Liver (tissue), 10 donors: ENCODE measurements around the gene CENPC. TPM values are rescaled to one million over a fixed set of nuclear protein-coding genes. Genes with fewer than 3 reads are reported as not detected.

Experiments
- DNase-seq: peaks from one replicate; pipeline ENCODE4 v3.0.0-alpha.2; 2017; ENCODE audit warnings: low spot score
- H3K27ac ChIP-seq, 2 donors: one replicate each; pipeline ENCODE4 v1.7.0; 2013; ENCODE audit warnings: inconsistent platforms in 2 of 2, low read length in 2 of 2, control low read depth in 1 of 2, low read depth in 1 of 2, mild to moderate bottlenecking in 1 of 2
- H3K27me3 ChIP-seq, 4 donors: one replicate each; pipeline versions ENCODE4 v1.6.1 to v1.7.0; 2013; ENCODE audit warnings: low read length in 3 of 4, inconsistent platforms in 1 of 4, mild to moderate bottlenecking in 1 of 4, moderate library complexity in 1 of 4; ENCODE audit not compliant: control insufficient read depth in 4 of 4, insufficient read depth in 4 of 4
- H3K36me3 ChIP-seq, 4 donors: one replicate each; pipeline versions ENCODE4 v1.6.1 to v1.7.0; 2013; ENCODE audit warnings: low read length in 3 of 4, mild to moderate bottlenecking in 3 of 4, low read depth in 1 of 4, moderate library complexity in 1 of 4; ENCODE audit not compliant: control insufficient read depth in 4 of 4, insufficient read depth in 3 of 4
- H3K4me1 ChIP-seq, 4 donors: one replicate each; pipeline versions ENCODE4 v1.6.1 to v1.7.0; 2013; ENCODE audit warnings: low read length in 3 of 4, mild to moderate bottlenecking in 3 of 4, moderate library complexity in 1 of 4; ENCODE audit not compliant: control insufficient read depth in 4 of 4, insufficient read depth in 4 of 4
- H3K4me3 ChIP-seq, 3 donors: one replicate each; pipeline versions ENCODE4 v1.6.1 to v1.7.0; 2013; ENCODE audit warnings: low read length in 3 of 3, control low read depth in 1 of 3, low read depth in 1 of 3, mild to moderate bottlenecking in 1 of 3
- H3K9ac ChIP-seq, 2 donors: one replicate each; pipeline ENCODE4 v1.7.0; 2013; ENCODE audit warnings: low read length in 2 of 2, mild to moderate bottlenecking in 2 of 2, moderate library complexity in 2 of 2, control low read depth in 1 of 2, low read depth in 1 of 2
- H3K9me3 ChIP-seq, 4 donors: one replicate each; pipeline versions ENCODE4 v1.6.1 to v1.7.0; 2013; ENCODE audit warnings: low read length in 3 of 4; ENCODE audit not compliant: control insufficient read depth in 4 of 4
- EGR1 ChIP-seq, 2 donors: IDR thresholded peaks; 2 replicates each; pipeline ENCODE4 v1.6.1; 2016 to 2018; ENCODE audit warnings: antibody characterized with exemption in 2 of 2, low read depth in 2 of 2
- FOXA2 ChIP-seq: IDR thresholded peaks from 2 replicates; pipeline ENCODE4 v1.6.1; 2016; ENCODE audit warnings: antibody characterized with exemption
- GABPA ChIP-seq, 2 donors: IDR thresholded peaks in 1 of 2; conservative IDR thresholded peaks in 1 of 2; 2 replicates each; pipeline ENCODE4 v1.6.1; 2016; ENCODE audit warnings: antibody characterized with exemption in 2 of 2, mild to moderate bottlenecking in 1 of 2, moderate library complexity in 1 of 2
- HNF4G ChIP-seq: IDR thresholded peaks from 2 replicates; pipeline ENCODE4 v1.6.1; 2016; ENCODE audit warnings: antibody characterized with exemption
- JUND ChIP-seq, 2 donors: IDR thresholded peaks; 2 replicates each; pipeline ENCODE4 v1.6.1; 2016; ENCODE audit warnings: antibody characterized with exemption in 2 of 2
- RAD21 ChIP-seq, 2 donors: IDR thresholded peaks; 2 replicates each; pipeline ENCODE4 v1.6.1; 2016; ENCODE audit warnings: antibody characterized with exemption in 2 of 2, mild to moderate bottlenecking in 2 of 2
- RXRA ChIP-seq, 2 donors: IDR thresholded peaks; 2 replicates each; pipeline ENCODE4 v1.6.1; 2017 to 2018; ENCODE audit warnings: antibody characterized with exemption in 2 of 2, mild to moderate bottlenecking in 1 of 2
- TAF1 ChIP-seq: conservative IDR thresholded peaks from 2 replicates; pipeline ENCODE4 v1.6.1; 2016; ENCODE audit warnings: antibody characterized with exemption, mild to moderate bottlenecking
- WGBS: extraction: QIAGEN DNeasy Blood & Tissue Kit; methylation state at CpG from one replicate; pipeline ENCODE4 v1.1.7; 2013; 5-methylcytosine and 5-hydroxymethylcytosine counted together
- polyA plus RNA-seq, 2 donors: library from polyadenylated mRNA; stranded (reverse) in 1 of 2; unstranded in 1 of 2; fragments of 200-250 nt in 1 of 2; fragments of >200 nt in 1 of 2; fragmentation: Nextera tagmentation in 1 of 2; extraction: Ambion mirVana in 1 of 2; gene quantifications; one replicate each; pipeline versions ENCODE4 v1.2.1 to v1.2.3, GENCODE V29; 2013 to 2015
- small RNA-seq: library from RNA; depleted of rRNA; stranded (forward); fragments of <200 nt; gene quantifications from one replicate; pipeline ENCODE3, GENCODE V24; 2014
- total RNA-seq, 2 donors: library from RNA; depleted of rRNA; stranded (reverse); fragments of >200 nt; gene quantifications; one replicate each; pipeline ENCODE4 v1.2.3, GENCODE V29; 2014
- TF ChIP-seq, protein P1 (sequence below): IDR thresholded peaks from 2 replicates; pipeline ENCODE4 v1.6.1; 2016; ENCODE audit warnings: antibody characterized with exemption, mild to moderate bottlenecking
- TF ChIP-seq, protein P2 (sequence below): IDR thresholded peaks from 2 replicates; pipeline ENCODE4 v1.6.1; 2016; ENCODE audit warnings: antibody characterized with exemption
- TF ChIP-seq, protein P3 (sequence below): IDR thresholded peaks from 2 replicates; pipeline ENCODE4 v1.6.1; 2016; ENCODE audit warnings: antibody characterized with exemption
- TF ChIP-seq, protein P4 (sequence below): IDR thresholded peaks from 2 replicates; pipeline ENCODE4 v1.6.1; 2016; ENCODE audit warnings: antibody characterized with exemption
- donor health status: healthy.
- donor health status: healthy.
- donor health status: healthy.
- donor health status: healthy.
- donor health status: healthy.

Gene CENPC
- total and polyA plus RNA-seq, 4 donors = 1.9 to 14.9 (median 9.6) TPM

DNA sequence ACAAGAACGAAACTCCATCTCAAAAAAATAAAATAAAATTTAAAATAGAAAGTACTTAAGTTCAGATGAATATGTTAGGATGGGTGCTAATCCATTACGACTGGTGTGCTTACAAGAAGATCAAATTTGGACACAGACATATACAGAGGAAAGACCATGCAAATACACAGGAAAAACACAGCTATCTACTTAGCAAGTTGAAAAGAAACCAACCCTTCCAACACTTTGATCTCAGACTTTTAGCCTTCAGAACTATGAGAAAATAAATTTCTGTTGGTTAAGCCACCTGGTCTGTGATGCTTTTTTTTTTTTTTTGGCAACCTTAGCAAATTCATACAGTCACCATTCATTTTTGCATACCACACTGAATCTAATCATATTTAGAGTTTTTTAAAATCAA lies 116.5 kb downstream of the CENPC start:
- 87% methylated on average over 2 of the region's 2 CpGs for WGBS
- H3K4me3 ChIP-seq = no peak overlapping the region

More for the DNA sequence above, 116.5 kb downstream of the CENPC start:
- H3K4me1 ChIP-seq = no peaks in the 10 kb centered on the region
- no peaks in the 10 kb centered on the region for H3K27me3 ChIP-seq
- TF ChIP-seq TAF1 (no peak), FOXA2 (no peak), EGR1 (IDR thresholded peaks at IDR 0.05; ENCODE audit: low read depth in 2 of 2) (no peak), RXRA (IDR thresholded peaks at IDR 0.05) (no peak), GABPA (IDR thresholded peaks at IDR 0.05 in 1 of 2, conservative IDR thresholded peaks at IDR 0.05 in 1 of 2) (no peak), RAD21 (IDR thresholded peaks at IDR 0.05) (no peak), JUND (IDR thresholded peaks at IDR 0.05) (no peak), HNF4G (no peak)
- TF ChIP-seq, protein P1, sequence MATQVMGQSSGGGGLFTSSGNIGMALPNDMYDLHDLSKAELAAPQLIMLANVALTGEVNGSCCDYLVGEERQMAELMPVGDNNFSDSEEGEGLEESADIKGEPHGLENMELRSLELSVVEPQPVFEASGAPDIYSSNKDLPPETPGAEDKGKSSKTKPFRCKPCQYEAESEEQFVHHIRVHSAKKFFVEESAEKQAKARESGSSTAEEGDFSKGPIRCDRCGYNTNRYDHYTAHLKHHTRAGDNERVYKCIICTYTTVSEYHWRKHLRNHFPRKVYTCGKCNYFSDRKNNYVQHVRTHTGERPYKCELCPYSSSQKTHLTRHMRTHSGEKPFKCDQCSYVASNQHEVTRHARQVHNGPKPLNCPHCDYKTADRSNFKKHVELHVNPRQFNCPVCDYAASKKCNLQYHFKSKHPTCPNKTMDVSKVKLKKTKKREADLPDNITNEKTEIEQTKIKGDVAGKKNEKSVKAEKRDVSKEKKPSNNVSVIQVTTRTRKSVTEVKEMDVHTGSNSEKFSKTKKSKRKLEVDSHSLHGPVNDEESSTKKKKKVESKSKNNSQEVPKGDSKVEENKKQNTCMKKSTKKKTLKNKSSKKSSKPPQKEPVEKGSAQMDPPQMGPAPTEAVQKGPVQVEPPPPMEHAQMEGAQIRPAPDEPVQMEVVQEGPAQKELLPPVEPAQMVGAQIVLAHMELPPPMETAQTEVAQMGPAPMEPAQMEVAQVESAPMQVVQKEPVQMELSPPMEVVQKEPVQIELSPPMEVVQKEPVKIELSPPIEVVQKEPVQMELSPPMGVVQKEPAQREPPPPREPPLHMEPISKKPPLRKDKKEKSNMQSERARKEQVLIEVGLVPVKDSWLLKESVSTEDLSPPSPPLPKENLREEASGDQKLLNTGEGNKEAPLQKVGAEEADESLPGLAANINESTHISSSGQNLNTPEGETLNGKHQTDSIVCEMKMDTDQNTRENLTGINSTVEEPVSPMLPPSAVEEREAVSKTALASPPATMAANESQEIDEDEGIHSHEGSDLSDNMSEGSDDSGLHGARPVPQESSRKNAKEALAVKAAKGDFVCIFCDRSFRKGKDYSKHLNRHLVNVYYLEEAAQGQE = no peak
- TF ChIP-seq, protein P2, sequence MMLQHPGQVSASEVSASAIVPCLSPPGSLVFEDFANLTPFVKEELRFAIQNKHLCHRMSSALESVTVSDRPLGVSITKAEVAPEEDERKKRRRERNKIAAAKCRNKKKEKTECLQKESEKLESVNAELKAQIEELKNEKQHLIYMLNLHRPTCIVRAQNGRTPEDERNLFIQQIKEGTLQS = no peak
- TF ChIP-seq, protein P3, sequence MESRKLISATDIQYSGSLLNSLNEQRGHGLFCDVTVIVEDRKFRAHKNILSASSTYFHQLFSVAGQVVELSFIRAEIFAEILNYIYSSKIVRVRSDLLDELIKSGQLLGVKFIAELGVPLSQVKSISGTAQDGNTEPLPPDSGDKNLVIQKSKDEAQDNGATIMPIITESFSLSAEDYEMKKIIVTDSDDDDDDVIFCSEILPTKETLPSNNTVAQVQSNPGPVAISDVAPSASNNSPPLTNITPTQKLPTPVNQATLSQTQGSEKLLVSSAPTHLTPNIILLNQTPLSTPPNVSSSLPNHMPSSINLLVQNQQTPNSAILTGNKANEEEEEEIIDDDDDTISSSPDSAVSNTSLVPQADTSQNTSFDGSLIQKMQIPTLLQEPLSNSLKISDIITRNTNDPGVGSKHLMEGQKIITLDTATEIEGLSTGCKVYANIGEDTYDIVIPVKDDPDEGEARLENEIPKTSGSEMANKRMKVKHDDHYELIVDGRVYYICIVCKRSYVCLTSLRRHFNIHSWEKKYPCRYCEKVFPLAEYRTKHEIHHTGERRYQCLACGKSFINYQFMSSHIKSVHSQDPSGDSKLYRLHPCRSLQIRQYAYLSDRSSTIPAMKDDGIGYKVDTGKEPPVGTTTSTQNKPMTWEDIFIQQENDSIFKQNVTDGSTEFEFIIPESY = no peak
- TF ChIP-seq, protein P4, sequence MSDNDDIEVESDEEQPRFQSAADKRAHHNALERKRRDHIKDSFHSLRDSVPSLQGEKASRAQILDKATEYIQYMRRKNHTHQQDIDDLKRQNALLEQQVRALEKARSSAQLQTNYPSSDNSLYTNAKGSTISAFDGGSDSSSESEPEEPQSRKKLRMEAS = no peak
- no peak for DNase-seq
- no peak overlapping the region for H3K27ac ChIP-seq
- no peak overlapping the region for H3K9ac ChIP-seq
- no peaks in the 10 kb centered on the region for H3K36me3 ChIP-seq
- H3K9me3 ChIP-seq = no peaks in the 10 kb centered on the region

Small RNA genes within 50 kb of the gene (small RNA-seq; reads per million reads assigned to genes)
- gene RNA5SP527 = not detected
- 0.33 reads per million, percentile 34 among the genes with 10 or more reads in this experiment for gene RNU1-63P

Other genes starting within 250 kb of the CENPC start
- gene STAP1, start 13.2 kb upstream of the CENPC start, total RNA-seq = under 1 TPM; 0.33 to 0.51 TPM
- under 1 TPM; 0.03 to 0.24 TPM for gene STAP1, start 13.2 kb upstream of the CENPC start, polyA plus RNA-seq
- 100 to 1,000 TPM in 1 of 2 donors, 10 to 100 TPM in 1; 19.0 to 122 TPM for gene UBA6, start 155.7 kb upstream of the CENPC start, total RNA-seq
- gene UBA6, start 155.7 kb upstream of the CENPC start, polyA plus RNA-seq = 1 to 10 TPM; 8.4 TPM
- not detected for gene GNRHR, start 208.9 kb upstream of the CENPC start, total RNA-seq
- gene GNRHR, start 208.9 kb upstream of the CENPC start, polyA plus RNA-seq = under 1 TPM in 1 of 2 donors, not detected in 1; 0.15 TPM